ENCODE measurements around the gene NPC1.
"Not testable (repeated sequence)": the region's sequence is repeated elsewhere in the genome, so short reads cannot be mapped to it uniquely, and the experiment has no call there.

Gene NPC1

GRCh38 chr18:23586249-23587196 lies at the start of gene NPC1:
NPC1 (minus strand) TSS chr18:23586506; CDS start chr18:23586343, 163 bp downstream.
- peak; percentile 97 for DNase-seq

DNA sequence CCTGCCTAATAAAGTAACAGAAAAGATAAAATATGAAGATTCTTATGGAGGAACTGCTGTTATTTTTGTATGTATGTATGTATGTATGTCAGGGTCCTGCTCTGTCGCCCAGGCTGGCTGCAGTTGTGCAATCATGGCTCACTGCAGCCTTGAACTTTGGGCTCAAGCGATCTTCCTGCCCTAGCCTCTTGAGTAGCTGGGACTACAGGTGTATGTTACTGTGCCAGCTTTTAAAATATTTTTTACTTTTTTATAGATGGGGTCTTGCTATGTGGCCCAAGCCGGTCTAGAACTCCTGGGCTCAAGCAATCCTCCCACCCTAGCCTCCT lies 49.7 kb upstream of the NPC1 start:
- no peak for DNase-seq

DNA sequence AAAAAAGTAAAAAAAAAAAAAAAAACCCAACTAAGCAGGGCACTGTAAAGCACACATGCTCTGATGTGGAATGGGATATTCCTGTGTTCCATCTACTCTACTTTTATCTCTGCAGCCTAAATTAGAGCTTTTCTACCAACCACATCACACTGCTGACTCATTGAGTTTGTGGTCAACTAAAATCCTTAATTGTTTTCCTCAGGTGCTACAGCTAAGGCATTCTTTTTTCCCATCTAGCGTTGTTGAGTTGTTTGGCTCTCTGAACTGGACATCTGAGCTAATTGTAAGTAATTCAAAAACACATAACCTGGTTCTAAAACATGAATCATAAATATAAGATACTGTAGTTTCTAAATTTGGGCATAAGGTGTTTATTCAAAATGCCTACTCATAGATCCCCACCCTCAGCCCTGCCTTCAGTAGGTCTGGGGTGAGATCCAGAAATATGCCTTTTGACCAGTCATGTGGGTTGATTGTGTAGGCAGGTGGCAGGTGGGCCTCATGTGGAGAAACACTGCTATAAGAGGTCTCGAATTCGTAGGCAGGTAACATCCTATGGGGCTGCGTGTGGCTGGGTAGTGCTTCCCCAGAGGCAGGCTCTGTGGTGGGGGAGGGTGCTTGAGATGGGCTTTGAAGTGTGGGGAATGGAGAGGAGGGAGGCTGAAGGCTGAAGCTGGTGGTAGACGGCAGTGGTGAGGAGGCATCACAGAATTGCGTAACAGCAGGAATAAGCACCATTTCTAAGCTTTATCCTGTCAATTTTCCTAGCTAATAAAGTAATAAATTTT lies 49.2 kb upstream of the NPC1 start:
- DNase-seq, result no peak

DNA sequence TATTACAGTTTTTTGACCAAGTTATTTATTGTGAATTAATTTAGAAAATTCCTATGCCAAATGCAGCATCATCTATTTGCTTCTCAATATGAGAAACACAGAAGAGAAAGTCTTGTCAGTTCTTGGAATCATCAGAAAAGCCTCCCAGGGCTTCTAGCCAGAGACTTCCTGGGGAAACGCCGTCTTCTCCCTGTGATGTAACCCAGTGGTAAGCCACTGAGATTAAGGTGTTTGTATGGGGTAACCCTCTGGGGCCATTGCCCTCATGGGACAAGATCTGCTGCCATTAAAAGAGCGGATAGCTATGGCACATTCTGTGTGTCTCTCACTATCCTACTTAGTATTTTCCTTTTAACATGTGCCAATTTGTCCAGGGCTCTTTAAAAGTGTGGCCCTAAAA lies 48.4 kb upstream of the NPC1 start:
- DNase-seq, result no peak

DNA sequence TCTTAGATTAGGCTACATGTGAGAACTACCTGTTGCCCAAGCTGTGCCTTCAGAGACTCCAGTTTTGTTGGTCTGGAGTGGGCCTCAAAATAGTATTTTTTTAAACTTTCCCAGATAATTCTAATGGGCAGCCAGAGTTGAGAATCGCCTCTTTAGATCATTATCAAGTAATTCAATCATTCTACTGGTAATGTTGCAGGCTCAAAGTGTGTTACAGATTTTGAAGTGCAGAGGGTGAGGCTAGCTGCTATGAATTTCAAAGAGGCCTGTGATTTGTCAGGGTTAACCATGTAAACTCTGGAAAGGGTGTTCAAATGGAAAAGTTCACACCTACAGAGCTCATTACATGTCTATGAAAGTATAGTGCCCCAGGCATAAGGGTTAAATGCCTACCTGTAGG lies 46.3 kb upstream of the NPC1 start:
- no peak for DNase-seq

GRCh38 chr18:23631746-23632145 lies 45.4 kb upstream of the NPC1 start:
- no peak for DNase-seq

- DNase-seq, result no peak
Measured at GRCh38 chr18:23631312-23631711, 45.0 kb upstream of the NPC1 start.

- DNase-seq, result no peak
Measured at GRCh38 chr18:23629444-23629946, 43.2 kb upstream of the NPC1 start.

DNA sequence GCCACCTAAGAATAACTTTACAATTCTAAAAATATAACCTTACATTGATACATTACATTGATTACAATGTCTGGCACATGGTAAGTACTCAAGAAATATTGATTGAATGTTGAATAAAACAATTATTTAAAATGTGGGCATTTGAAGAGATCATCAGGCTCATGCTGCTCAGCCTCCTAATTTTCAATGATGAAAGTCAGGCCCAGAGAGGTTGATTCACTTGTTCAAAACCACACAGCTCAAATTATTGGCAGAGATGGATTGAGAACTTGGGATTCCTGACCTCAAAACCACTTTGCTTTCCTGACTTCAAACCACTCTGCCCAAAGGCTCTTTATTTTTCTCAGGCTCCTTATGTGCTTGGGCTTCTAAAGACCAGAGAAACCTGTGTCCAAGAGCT lies 41.7 kb upstream of the NPC1 start:
- no peak for DNase-seq

DNA sequence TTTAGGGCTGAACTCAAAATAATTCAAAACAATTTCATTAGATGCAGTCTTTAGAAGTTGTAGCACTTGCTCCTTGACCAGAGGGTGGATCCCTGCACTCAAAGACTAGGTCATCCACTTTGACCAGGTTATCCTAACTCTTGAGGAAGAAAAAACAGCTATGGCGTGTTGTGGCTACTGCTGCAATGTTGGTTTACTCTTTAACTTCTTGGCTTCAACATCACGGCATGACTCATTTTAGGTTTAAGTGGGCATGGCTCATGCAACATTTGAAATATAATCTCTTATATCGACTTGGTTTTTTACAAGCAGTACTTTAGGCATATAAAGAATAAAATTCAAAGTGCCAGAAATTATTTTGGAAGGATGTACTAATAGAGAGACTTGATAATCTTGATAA lies 41.0 kb upstream of the NPC1 start:
- no peak for DNase-seq

DNA sequence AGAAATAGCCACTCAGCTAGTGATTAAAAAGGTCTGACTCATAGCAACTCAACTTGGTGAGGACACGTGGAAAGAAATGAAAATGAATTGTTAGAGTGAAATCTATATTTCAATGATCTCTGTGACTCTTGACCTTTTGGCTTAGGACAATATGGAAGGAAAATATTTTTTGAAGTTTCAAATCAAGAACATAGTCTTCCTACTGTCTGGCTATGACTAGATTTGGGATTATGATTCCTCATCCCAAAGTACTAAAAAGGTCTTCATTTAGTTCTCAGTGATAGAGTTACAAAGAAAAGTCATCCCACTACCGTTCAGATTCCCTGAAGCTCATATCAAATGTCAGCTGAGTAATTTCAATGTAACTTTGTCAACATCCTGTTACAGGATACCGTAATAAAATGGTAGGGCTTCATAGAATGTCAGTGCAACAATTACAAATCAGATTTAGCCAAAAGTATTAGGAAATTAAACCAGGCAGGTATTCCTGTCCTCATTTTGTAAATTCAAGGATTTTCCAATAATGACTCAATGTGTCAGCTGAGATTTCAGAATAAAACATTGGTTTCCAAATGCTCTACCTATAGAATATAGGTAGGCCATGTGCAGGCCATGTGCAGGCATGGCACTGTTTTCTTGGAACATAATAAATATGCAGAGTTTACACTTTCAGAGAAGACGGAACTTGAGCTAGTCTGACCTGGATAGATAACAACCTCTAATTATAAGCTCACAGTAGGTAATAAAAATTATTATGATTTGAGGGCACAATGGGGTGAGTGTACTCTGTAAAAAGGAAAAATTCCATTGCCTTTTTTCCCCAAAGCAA lies 40.4 kb upstream of the NPC1 start:
- DNase-seq, result no peak

DNA sequence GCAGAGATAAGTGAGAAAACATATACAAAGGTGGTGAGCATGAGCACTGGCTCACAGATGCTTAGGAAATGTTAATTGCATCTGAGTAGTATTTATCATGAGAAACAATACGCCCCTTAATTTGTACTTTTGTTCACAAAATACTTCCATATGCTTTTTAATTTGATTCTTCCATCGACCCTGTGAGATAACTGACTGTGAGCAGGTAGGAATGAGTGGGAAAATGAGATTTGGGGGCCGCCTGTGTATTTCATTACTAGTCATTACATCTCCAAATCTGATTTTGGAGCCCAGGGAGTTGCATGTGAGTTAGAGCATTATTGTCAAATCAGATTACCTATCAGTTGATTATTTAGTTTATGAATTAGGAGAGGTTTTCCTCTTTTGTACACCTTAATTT lies 36.7 kb upstream of the NPC1 start:
- DNase-seq, result no peak

DNA sequence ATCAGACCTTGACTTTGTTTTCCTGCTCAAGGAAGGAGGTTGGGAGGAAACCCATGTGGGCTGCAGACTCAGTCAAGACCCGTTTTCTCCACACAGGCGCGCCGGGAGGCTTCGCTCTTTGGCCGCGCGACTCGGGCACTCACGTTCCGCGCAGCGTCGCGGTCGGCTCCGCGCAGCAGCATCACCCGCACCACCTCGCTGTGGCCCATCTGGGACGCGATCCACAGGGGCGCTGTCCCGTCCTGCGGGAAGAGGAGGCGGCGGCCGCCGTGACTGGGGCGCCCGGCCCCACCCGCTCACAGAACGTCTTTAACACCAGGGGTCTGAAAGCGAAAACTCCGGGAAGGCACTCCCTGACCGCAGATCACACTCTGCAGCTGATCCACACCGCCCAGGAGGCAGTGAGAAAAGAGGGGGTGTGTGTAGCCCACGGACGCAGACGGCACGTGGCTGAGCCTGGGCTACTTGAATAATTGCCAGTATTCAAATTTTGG lies 33.1 kb upstream of the NPC1 start:
- no peak for DNase-seq

DNA sequence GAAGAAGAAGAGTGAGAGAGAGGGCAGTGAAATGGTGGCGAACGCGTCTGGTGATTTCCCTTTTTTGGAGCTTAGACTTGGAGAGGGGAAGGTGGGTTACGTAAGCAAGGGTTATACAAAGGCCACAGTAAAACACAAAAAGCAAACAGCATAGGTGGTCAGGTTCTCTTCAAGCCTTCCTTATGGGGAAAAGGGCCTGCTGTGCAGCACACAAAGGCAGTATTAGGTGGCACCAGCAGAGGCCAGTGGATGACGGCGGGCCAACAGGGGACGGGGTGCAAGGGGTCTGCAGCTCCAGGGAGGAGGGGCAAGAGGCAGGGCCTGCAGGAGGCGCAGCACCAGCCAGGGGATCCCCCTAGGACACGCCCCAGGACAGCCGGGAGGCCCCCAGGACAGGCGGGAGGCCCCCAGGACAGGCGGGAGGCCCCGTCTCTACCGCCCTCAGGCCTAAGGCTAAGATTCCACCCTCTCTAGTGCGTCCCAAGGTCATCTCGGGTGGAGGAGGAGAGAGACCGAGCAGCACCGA lies 32.6 kb upstream of the NPC1 start:
- DNase-seq, result no peak

GRCh38 chr18:23617412-23618014 lies 31.2 kb upstream of the NPC1 start:
- no peak for DNase-seq

- DNase-seq, result no peak
Measured at GRCh38 chr18:23616258-23616657, 30.0 kb upstream of the NPC1 start.

GRCh38 chr18:23614891-23615290 lies 28.6 kb upstream of the NPC1 start:
- no peak for DNase-seq

- DNase-seq, result no peak
Measured at GRCh38 chr18:23614413-23614812, 28.1 kb upstream of the NPC1 start.

DNA sequence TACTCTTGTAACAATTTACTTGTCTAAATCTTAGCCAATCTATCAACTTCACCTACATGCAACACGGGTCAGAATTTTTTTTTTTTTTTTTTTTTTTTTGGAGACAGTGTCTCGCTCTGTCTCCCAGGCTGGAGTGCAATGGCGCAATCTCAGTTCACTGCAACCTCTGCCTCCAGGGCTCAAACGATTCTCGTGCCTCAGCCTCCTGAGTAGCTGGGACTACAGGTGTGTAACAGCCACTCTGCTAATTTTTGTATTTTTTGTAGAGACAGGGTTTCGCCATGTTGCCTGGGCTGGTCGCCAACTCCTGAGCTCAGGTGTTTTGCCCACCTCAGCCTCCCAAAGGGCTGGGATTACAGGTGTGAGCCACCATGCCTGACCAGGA lies 26.8 kb upstream of the NPC1 start:
- not testable (repeated sequence) for DNase-seq

DNA sequence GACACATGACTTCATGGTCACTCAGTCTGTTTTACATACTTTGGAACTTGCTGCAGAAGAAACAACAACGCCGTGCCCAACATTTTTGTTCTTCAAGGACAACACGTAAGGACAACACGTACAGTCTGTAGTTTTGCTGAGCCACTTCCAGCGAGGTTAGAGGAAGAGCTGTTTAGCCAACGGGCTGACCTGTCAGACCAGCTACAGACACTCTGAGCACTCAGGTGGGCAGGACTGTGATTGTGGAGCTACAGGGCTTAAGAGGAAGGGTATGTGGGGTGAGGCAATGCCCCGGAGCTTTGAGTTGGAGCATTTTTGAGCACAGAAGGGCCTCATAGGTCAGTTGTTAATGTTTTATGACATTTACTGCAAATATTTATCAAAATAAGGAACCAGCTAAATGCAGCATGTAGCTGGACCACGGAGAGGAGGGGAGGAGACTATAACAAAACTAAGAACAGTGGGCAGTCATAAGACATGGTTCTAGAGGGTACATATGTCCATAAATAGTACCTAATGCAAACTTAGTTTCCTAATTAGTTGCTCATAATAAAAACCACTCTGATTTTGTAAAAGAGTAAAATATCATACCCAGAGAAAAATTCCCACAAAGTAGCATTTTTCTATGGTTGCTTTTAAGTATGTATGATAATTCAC lies 26.3 kb upstream of the NPC1 start:
- no peak for DNase-seq

- DNase-seq, result no peak
Measured at GRCh38 chr18:23609390-23610023, 23.2 kb upstream of the NPC1 start.

Data from activated effector memory CD4-positive, alpha-beta T cell treated with anti-CD3 and anti-CD28 coated beads, Interleukin-2, amount 50 U/mL, for 16 hours (primary cell).